ENCODE measurements around the gene VGLL4. TPM values are rescaled to one million over a fixed set of nuclear protein-coding genes. Genes with fewer than 3 reads are reported as not detected.
"Not testable (repeated sequence)": the region's sequence is repeated elsewhere in the genome, so short reads cannot be mapped to it uniquely, and the experiment has no call there.

VGLL4 gene
- total RNA-seq, 2 donors from 2014 or later, result 47.5 to 49.7 TPM

- TF ChIP-seq CTCF (conservative IDR thresholded peaks at IDR 0.05), result no peak
- no peak overlapping the region for H3K27ac ChIP-seq (ENCODE audit: low read depth, low read length)
- peaks cover 9% of the 10 kb centered on the region for H3K4me1 ChIP-seq (ENCODE audit: control insufficient read depth, insufficient read depth, low read length)
- no peak overlapping the region for H3K9ac ChIP-seq (ENCODE audit: extremely low read depth, low read length, poor library complexity, severe bottlenecking)
- Mint-ChIP-seq H3K27ac (no peak overlapping the region), H3K27me3 (ENCODE audit: insufficient read depth) (no peaks in the 10 kb centered on the region), H3K4me3 (no peak overlapping the region), H3K9me3 (peaks cover 9% of the 10 kb centered on the region), H3K4me1 (peaks cover 26% of the 10 kb centered on the region), H3K36me3 (ENCODE audit: low read depth) (peaks cover 8% of the 10 kb centered on the region)
- no peaks in the 10 kb centered on the region for H3K36me3 ChIP-seq (ENCODE audit: control insufficient read depth, insufficient read depth, low read length)
- 79 to 89% methylated on average over 3 of the region's 3 CpGs for WGBS, 2 experiments (ENCODE audit: insufficient coverage in 1 of 2, insufficient read length in 1 of 2)
- no peak for DNase-seq
- no peaks in the 10 kb centered on the region for H3K9me3 ChIP-seq (ENCODE audit: control insufficient read depth, low read length)
- no peak overlapping the region for H3K4me3 ChIP-seq (ENCODE audit: low read length)
- no peaks in the 10 kb centered on the region for H3K27me3 ChIP-seq (ENCODE audit: control insufficient read depth, insufficient read depth, low read length, poor library complexity, severe bottlenecking)
Observed at GRCh38 chr3:11513817-11514135, 129.9 kb downstream of the VGLL4 start.

GRCh38 chr3:11513125-11513816 lies 130.4 kb downstream of the VGLL4 start:
- not testable (repeated sequence) for H3K27ac Mint-ChIP-seq; DNase-seq; H3K27me3 ChIP-seq (ENCODE audit: control insufficient read depth, insufficient read depth, low read length, poor library complexity, severe bottlenecking); H3K27ac ChIP-seq (ENCODE audit: low read depth, low read length); H3K9me3 ChIP-seq (ENCODE audit: control insufficient read depth, low read length); H3K9ac ChIP-seq (ENCODE audit: extremely low read depth, low read length, poor library complexity, severe bottlenecking); H3K4me3 Mint-ChIP-seq; H3K36me3 Mint-ChIP-seq (ENCODE audit: low read depth); H3K9me3 Mint-ChIP-seq; H3K36me3 ChIP-seq (ENCODE audit: control insufficient read depth, insufficient read depth, low read length); H3K27me3 Mint-ChIP-seq (ENCODE audit: insufficient read depth); H3K4me3 ChIP-seq (ENCODE audit: low read length)
- WGBS, 2 experiments (ENCODE audit: insufficient coverage in 1 of 2, insufficient read length in 1 of 2), result 85 to 95% methylated on average over 5 to 27 of the region's 27 CpGs
- H3K4me1 Mint-ChIP-seq, result peaks cover 31% of the 10 kb centered on the region
- peaks cover 12% of the 10 kb centered on the region for H3K4me1 ChIP-seq (ENCODE audit: control insufficient read depth, insufficient read depth, low read length)

- WGBS, 2 experiments (ENCODE audit: insufficient coverage in 1 of 2, insufficient read length in 1 of 2), result 95% methylated on average over 15 of the region's 20 CpGs; no CpG with 5 or more reads in 1 of the 2 experiments
- not testable (repeated sequence) for H3K27me3 Mint-ChIP-seq (ENCODE audit: insufficient read depth); H3K4me3 ChIP-seq (ENCODE audit: low read length); H3K36me3 ChIP-seq (ENCODE audit: control insufficient read depth, insufficient read depth, low read length); H3K9ac ChIP-seq (ENCODE audit: extremely low read depth, low read length, poor library complexity, severe bottlenecking); H3K27ac Mint-ChIP-seq; H3K27ac ChIP-seq (ENCODE audit: low read depth, low read length); H3K4me3 Mint-ChIP-seq; H3K9me3 ChIP-seq (ENCODE audit: control insufficient read depth, low read length); H3K9me3 Mint-ChIP-seq; H3K36me3 Mint-ChIP-seq (ENCODE audit: low read depth); H3K27me3 ChIP-seq (ENCODE audit: control insufficient read depth, insufficient read depth, low read length, poor library complexity, severe bottlenecking); DNase-seq
- H3K4me1 ChIP-seq (ENCODE audit: control insufficient read depth, insufficient read depth, low read length), result peaks cover 12% of the 10 kb centered on the region
- H3K4me1 Mint-ChIP-seq, result peaks cover 35% of the 10 kb centered on the region
Observed at GRCh38 chr3:11511606-11512005, 132.1 kb downstream of the VGLL4 start.

- Histone ChIP-seq H3K36me3 (ENCODE audit: control insufficient read depth, insufficient read depth, low read length) (no peaks in the 10 kb centered on the region), H3K4me1 (ENCODE audit: control insufficient read depth, insufficient read depth, low read length) (peaks cover 12% of the 10 kb centered on the region), H3K4me3 (ENCODE audit: low read length) (no peak overlapping the region), H3K9ac (ENCODE audit: extremely low read depth, low read length, poor library complexity, severe bottlenecking) (no peak overlapping the region), H3K27me3 (ENCODE audit: control insufficient read depth, insufficient read depth, low read length, poor library complexity, severe bottlenecking) (no peaks in the 10 kb centered on the region), H3K27ac (ENCODE audit: low read depth, low read length) (peak overlapping the region; percentile 93), H3K9me3 (ENCODE audit: control insufficient read depth, low read length) (no peaks in the 10 kb centered on the region)
- WGBS, 2 experiments (ENCODE audit: insufficient coverage in 1 of 2, insufficient read length in 1 of 2), result 58 to 82% methylated on average over 3 to 5 of the region's 5 CpGs
- no peak for DNase-seq
- H3K4me3 Mint-ChIP-seq, result no peak overlapping the region
- TF ChIP-seq CTCF (conservative IDR thresholded peaks at IDR 0.05), result no peak
- no peaks in the 10 kb centered on the region for H3K27me3 Mint-ChIP-seq (ENCODE audit: insufficient read depth)
- peaks cover 8% of the 10 kb centered on the region for H3K36me3 Mint-ChIP-seq (ENCODE audit: low read depth)
- no peak overlapping the region for H3K27ac Mint-ChIP-seq
- H3K9me3 Mint-ChIP-seq, result peaks cover 9% of the 10 kb centered on the region
- H3K4me1 Mint-ChIP-seq, result peaks cover 35% of the 10 kb centered on the region
Observed at GRCh38 chr3:11510356-11510755, 133.4 kb downstream of the VGLL4 start.
